HepG2 (cell line): ENCODE measurements around the gene HK2. TPM values are rescaled to one million over a fixed set of nuclear protein-coding genes. Genes with fewer than 3 reads are reported as not detected.

ENCODE experiments used
- CBX1 ChIP-seq: IDR thresholded peaks from one replicate; pipeline ENCODE4 v1.6.1; 2016; ENCODE audit warnings: antibody characterized with exemption, low read depth
- GFI1 ChIP-seq: sonication (generic); formaldehyde crosslinking; IDR thresholded peaks from 2 replicates; pipeline ENCODE4 v1.5.0; 2020; ENCODE audit warnings: missing genetic modification reagents, mild to moderate bottlenecking, borderline replicate concordance
- JDP2 ChIP-seq: sonication (generic); formaldehyde crosslinking; IDR thresholded peaks from 2 replicates; pipeline ENCODE4 v1.8.1; 2022; ENCODE audit warnings: missing genetic modification reagents, borderline replicate concordance
- RXRB ChIP-seq: IDR thresholded peaks from 2 replicates; pipeline ENCODE4 v1.6.1; 2016; ENCODE audit warnings: borderline replicate concordance, missing genetic modification reagents, missing compliant biosample characterization
- SAFB2 ChIP-seq: sonication (generic); formaldehyde crosslinking; IDR thresholded peaks from 2 replicates; pipeline ENCODE4 v1.5.1; 2020; ENCODE audit warnings: missing genetic modification reagents, low read depth, mild to moderate bottlenecking, borderline replicate concordance
- SP2 ChIP-seq: sonication (generic); formaldehyde crosslinking; IDR thresholded peaks from 2 replicates; pipeline ENCODE4 v1.5.1; 2020; ENCODE audit warnings: mild to moderate bottlenecking, missing genetic modification reagents
- TAF15 ChIP-seq: fragments of 200-400 bp; formaldehyde crosslinking; IDR thresholded peaks from one replicate; pipeline ENCODE4 v1.6.1; 2018; ENCODE audit warnings: mild to moderate bottlenecking, low read depth, low read length; ENCODE audit not compliant: poor library complexity, severe bottlenecking
- TGIF2 ChIP-seq: IDR thresholded peaks from 2 replicates; pipeline ENCODE4 v1.6.1; 2016; ENCODE audit warnings: control low read depth, missing compliant biosample characterization
- ZNF12 ChIP-seq: sonication (generic); formaldehyde crosslinking; IDR thresholded peaks from 2 replicates; pipeline ENCODE4 v1.5.0; 2020; ENCODE audit warnings: missing genetic modification reagents
- ZNF282 ChIP-seq: fragments of 450-650 bp; IDR thresholded peaks from 2 replicates; pipeline ENCODE4 v1.6.1; 2018; ENCODE audit not compliant: partially characterized antibody
- ZNF674 ChIP-seq: sonication (generic); formaldehyde crosslinking; IDR thresholded peaks from 2 replicates; pipeline ENCODE4 v1.5.0; 2020; ENCODE audit warnings: low read depth, mild to moderate bottlenecking, missing genetic modification reagents
- ZNF766 ChIP-seq: sonication (generic); formaldehyde crosslinking; IDR thresholded peaks from 2 replicates; pipeline ENCODE4 v1.5.0; 2020; ENCODE audit warnings: missing genetic modification reagents, borderline replicate concordance
- ZNF788 ChIP-seq: sonication (generic); formaldehyde crosslinking; IDR thresholded peaks from 2 replicates; pipeline ENCODE4 v1.5.0; 2020; ENCODE audit warnings: mild to moderate bottlenecking, missing genetic modification reagents, borderline replicate concordance
- polyA plus RNA-seq, 8 experiments: library from polyadenylated mRNA; depleted of rRNA in 3 of 8; stranded (reverse) in 7 of 8; unstranded in 1 of 8; fragments of >200 nt; fragmentation: Illumina TruSeq in 4 of 8; extraction: Trizol in 4 of 8; gene quantifications; 2 replicates each; pipeline versions ENCODE4 v1.2.1 to v1.2.3, GENCODE V29; 2011 to 2016; ENCODE audit warnings: low read depth in 4 of 8, missing spikeins in 1 of 8, mixed read lengths in 1 of 8; ENCODE audit not compliant: insufficient read depth in 1 of 8
- total RNA-seq, 5 experiments: library from RNA; depleted of rRNA; stranded (reverse); fragments of >200 nt; fragmentation: Illumina TruSeq; extraction: Trizol; gene quantifications; 2 replicates each; pipeline ENCODE4 v1.2.3, GENCODE V29; 2016; ENCODE audit warnings: low read depth in 1 of 5
- TF ChIP-seq, protein P1 (sequence below): sonication (generic); formaldehyde crosslinking; IDR thresholded peaks from 2 replicates; pipeline ENCODE4 v1.5.0; 2020; ENCODE audit warnings: missing genetic modification reagents, mild to moderate bottlenecking, borderline replicate concordance
- TF ChIP-seq, protein P2 (sequence below): sonication (generic); formaldehyde crosslinking; IDR thresholded peaks from 2 replicates; pipeline ENCODE4 v1.8.0; 2022; ENCODE audit warnings: missing genetic modification reagents, low read depth, mild to moderate bottlenecking, borderline replicate concordance
- TF ChIP-seq, protein P3 (sequence below): IDR thresholded peaks from 2 replicates; pipeline ENCODE4 v1.6.1; 2016; ENCODE audit warnings: low read depth, control low read depth
- TF ChIP-seq, protein P4 (sequence below): IDR thresholded peaks from 2 replicates; pipeline ENCODE4 v1.6.1; 2012; ENCODE audit warnings: inconsistent platforms
- TF ChIP-seq, protein P5 (sequence below): sonication (generic); formaldehyde crosslinking; IDR thresholded peaks from 2 replicates; pipeline ENCODE4 v1.5.0; 2020; ENCODE audit warnings: mild to moderate bottlenecking, missing genetic modification reagents, moderate library complexity
- TF ChIP-seq, protein P6 (sequence below): sonication (generic); formaldehyde crosslinking; IDR thresholded peaks from 2 replicates; pipeline ENCODE4 v1.4.0; 2020; ENCODE audit warnings: missing genetic modification reagents

HK2 gene
- total and polyA plus RNA-seq, 2 of the 13 experiments (the other 11 are each of a cell fraction or from before 2014, with no cell fraction given), result 13.2 to 101 TPM

DNA sequence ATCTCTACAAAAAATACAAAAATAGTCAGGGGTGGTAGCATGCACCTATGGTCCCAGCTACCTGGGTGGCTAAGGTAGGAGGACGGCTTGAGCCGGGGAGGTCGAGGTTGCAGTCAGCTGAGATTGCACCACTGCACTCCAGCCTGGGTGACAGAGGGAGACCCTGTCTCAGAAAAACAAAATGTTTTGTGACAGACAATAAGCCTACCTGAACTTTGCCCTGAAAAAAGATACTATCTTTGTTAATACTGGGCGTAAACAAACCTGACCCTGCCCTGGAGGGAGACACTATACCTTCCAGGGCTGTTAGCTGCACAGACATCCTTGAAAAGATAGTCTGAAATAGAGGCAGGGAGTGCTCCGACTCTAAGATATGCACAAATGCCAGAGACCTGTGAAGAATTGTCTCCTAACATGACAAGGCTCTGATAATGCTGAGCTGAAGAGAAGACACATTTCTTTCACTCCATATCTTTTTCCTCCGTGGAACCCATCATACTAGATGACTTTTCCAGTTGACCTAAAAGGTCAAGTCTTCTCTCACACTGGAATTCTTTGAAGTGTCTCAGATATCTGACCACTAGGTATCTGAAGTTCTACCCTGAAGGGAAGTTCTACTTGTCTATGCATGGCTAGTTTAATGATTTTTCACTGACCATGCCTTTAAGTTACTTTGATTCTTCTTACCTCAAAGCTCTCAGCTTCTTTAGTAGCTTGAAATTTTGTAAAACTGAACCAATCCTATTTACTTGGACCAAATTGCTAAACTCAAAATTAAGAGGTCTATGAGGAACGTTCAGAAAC is 20.9 kb upstream of the HK2 start (continued):
- TF ChIP-seq ZNF12 (CRISPR knock-in tag) (peak; percentile 23; the same call in 1 of the 2 replicates), TGIF2 (CRISPR knock-in tag) (peak; percentile 72; the same call in 1 of the 2 replicates), TAF15 (no peak), SP2 (no peak), RXRB (peak; percentile 92), ZNF282 (no peak), GFI1 (CRISPR knock-in tag) (peak; percentile 91), CBX1 (no peak), JDP2 (no peak), SAFB2 (CRISPR knock-in tag) (no peak), ZNF788 (CRISPR knock-in tag) (peak; percentile 52; the same call in 1 of the 2 replicates), ZNF766 (CRISPR knock-in tag) (no peak), ZNF674 (no peak)
- TF ChIP-seq, protein P1, sequence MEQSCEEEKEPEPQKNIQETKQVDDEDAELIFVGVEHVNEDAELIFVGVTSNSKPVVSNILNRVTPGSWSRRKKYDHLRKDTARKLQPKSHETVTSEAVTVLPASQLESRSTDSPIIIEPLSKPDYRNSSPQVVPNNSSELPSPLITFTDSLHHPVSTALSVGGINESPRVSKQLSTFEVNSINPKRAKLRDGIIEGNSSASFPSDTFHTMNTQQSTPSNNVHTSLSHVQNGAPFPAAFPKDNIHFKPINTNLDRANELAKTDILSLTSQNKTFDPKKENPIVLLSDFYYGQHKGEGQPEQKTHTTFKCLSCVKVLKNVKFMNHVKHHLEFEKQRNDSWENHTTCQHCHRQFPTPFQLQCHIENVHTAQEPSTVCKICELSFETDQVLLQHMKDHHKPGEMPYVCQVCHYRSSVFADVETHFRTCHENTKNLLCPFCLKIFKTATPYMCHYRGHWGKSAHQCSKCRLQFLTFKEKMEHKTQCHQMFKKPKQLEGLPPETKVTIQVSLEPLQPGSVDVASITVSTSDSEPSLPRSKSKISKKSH (CRISPR knock-in tag), result no peak
- TF ChIP-seq, protein P2, sequence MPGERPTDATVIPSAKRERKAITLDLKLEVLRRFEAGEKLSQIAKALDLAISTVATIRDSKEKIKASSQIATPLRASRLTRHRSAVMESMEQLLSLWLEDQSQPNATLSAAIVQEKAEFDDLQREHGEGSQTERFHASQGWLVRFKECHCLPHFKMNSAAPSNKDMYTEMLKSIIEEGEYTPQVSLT (CRISPR knock-in tag), result no peak
- TF ChIP-seq, protein P3, sequence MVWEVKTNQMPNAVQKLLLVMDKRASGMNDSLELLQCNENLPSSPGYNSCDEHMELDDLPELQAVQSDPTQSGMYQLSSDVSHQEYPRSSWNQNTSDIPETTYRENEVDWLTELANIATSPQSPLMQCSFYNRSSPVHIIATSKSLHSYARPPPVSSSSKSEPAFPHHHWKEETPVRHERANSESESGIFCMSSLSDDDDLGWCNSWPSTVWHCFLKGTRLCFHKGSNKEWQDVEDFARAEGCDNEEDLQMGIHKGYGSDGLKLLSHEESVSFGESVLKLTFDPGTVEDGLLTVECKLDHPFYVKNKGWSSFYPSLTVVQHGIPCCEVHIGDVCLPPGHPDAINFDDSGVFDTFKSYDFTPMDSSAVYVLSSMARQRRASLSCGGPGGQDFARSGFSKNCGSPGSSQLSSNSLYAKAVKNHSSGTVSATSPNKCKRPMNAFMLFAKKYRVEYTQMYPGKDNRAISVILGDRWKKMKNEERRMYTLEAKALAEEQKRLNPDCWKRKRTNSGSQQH, result peak; percentile 59; the same call in 1 of the 2 replicates
- TF ChIP-seq, protein P4, sequence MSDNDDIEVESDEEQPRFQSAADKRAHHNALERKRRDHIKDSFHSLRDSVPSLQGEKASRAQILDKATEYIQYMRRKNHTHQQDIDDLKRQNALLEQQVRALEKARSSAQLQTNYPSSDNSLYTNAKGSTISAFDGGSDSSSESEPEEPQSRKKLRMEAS, result 0 out of 2 replicates have a peak, but pooled peaks have one; percentile 41
- TF ChIP-seq, protein P5, sequence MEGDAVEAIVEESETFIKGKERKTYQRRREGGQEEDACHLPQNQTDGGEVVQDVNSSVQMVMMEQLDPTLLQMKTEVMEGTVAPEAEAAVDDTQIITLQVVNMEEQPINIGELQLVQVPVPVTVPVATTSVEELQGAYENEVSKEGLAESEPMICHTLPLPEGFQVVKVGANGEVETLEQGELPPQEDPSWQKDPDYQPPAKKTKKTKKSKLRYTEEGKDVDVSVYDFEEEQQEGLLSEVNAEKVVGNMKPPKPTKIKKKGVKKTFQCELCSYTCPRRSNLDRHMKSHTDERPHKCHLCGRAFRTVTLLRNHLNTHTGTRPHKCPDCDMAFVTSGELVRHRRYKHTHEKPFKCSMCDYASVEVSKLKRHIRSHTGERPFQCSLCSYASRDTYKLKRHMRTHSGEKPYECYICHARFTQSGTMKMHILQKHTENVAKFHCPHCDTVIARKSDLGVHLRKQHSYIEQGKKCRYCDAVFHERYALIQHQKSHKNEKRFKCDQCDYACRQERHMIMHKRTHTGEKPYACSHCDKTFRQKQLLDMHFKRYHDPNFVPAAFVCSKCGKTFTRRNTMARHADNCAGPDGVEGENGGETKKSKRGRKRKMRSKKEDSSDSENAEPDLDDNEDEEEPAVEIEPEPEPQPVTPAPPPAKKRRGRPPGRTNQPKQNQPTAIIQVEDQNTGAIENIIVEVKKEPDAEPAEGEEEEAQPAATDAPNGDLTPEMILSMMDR (CRISPR knock-in tag), result 0 out of 2 replicates have a peak, but pooled peaks have one; percentile 11
- TF ChIP-seq, protein P6, sequence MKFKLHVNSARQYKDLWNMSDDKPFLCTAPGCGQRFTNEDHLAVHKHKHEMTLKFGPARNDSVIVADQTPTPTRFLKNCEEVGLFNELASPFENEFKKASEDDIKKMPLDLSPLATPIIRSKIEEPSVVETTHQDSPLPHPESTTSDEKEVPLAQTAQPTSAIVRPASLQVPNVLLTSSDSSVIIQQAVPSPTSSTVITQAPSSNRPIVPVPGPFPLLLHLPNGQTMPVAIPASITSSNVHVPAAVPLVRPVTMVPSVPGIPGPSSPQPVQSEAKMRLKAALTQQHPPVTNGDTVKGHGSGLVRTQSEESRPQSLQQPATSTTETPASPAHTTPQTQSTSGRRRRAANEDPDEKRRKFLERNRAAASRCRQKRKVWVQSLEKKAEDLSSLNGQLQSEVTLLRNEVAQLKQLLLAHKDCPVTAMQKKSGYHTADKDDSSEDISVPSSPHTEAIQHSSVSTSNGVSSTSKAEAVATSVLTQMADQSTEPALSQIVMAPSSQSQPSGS (CRISPR knock-in tag), result peak; percentile 20; the same call in 1 of the 2 replicates
